HEK293 (cell line): Measurements from ENCODE around the gene STARD9.

Experiments
- CTCF ChIA-PET: fragments of 350-600 bp; formaldehyde crosslinking; extraction: SDS; loops from one replicate; lab custom pipeline; 2021; ENCODE audit warnings: antibody characterized with exemption; lab: Yijun Ruan, JAX
- POLR2A ChIA-PET: fragments of 300-600 bp; formaldehyde crosslinking; extraction: SDS; loops from one replicate; lab custom pipeline; 2020; ENCODE audit warnings: antibody characterized with exemption, inconsistent platforms; lab: Yijun Ruan, JAX
- H3K27ac ChIP-seq: fragments of 200-500 bp; sonication (Bioruptor generic); 2 replicates; pipeline ENCODE4 v1.5.1; 2014; ENCODE audit warnings: low read depth, low read length, control low read depth, inconsistent platforms; ENCODE audit errors: extremely low read depth
- H3K36me3 ChIP-seq, 2 experiments: fragments of 200-500 bp in 1 of 2; sonication (Bioruptor generic) in 1 of 2; 1 replicate in 1 of 2; 2 replicates in 1 of 2; pipeline ENCODE4 v1.5.1; 2014 to 2017; ENCODE audit warnings: inconsistent platforms in 2 of 2, low read length in 2 of 2; ENCODE audit not compliant: control insufficient read depth in 2 of 2, insufficient read depth in 1 of 2
- H3K4me1 ChIP-seq: fragments of 200-500 bp; sonication (Bioruptor generic); 2 replicates; pipeline ENCODE4 v1.5.1; 2014; ENCODE audit warnings: mild to moderate bottlenecking, low read length, inconsistent platforms; ENCODE audit not compliant: control insufficient read depth, insufficient read depth
- H3K4me3 ChIP-seq: 2 replicates; pipeline ENCODE4 v1.5.1; 2011; ENCODE audit warnings: low read depth, mild to moderate bottlenecking, control low read depth, low read length, moderate library complexity
- H3K9me3 ChIP-seq: fragments of 200-500 bp; sonication (Bioruptor generic); 2 replicates; pipeline ENCODE4 v1.5.1; 2014; ENCODE audit warnings: low read depth, low read length, inconsistent platforms; ENCODE audit not compliant: control insufficient read depth, insufficient read depth
- AEBP2 ChIP-seq: fragments of 450-650 bp; formaldehyde crosslinking; IDR thresholded peaks from 2 replicates; pipeline ENCODE4 v1.5.1; 2016; ENCODE audit warnings: missing biosample characterization, missing genetic modification characterization, borderline replicate concordance
- BCL6B ChIP-seq: fragments of 450-650 bp; formaldehyde crosslinking; IDR thresholded peaks from 2 replicates; pipeline ENCODE4 v1.5.1; 2017; ENCODE audit warnings: missing biosample characterization, missing genetic modification characterization
- FEZF1 ChIP-seq: fragments of 450-650 bp; formaldehyde crosslinking; IDR thresholded peaks from 2 replicates; pipeline ENCODE4 v1.5.1; 2016; ENCODE audit warnings: missing biosample characterization, missing genetic modification characterization
- KLF7 ChIP-seq: fragments of 450-650 bp; formaldehyde crosslinking; IDR thresholded peaks from 2 replicates; pipeline ENCODE4 v1.5.1; 2016; ENCODE audit warnings: missing biosample characterization, missing genetic modification characterization, borderline replicate concordance
- OVOL3 ChIP-seq: fragments of 450-650 bp; formaldehyde crosslinking; IDR thresholded peaks from 2 replicates; pipeline ENCODE4 v1.5.1; 2016; ENCODE audit warnings: missing biosample characterization, missing genetic modification characterization
- REPIN1 ChIP-seq: fragments of 450-650 bp; formaldehyde crosslinking; IDR thresholded peaks from 2 replicates; pipeline ENCODE4 v1.5.1; 2017; ENCODE audit warnings: missing biosample characterization, missing genetic modification characterization, low read depth
- TSHZ1 ChIP-seq: fragments of 450-650 bp; formaldehyde crosslinking; IDR thresholded peaks from 2 replicates; pipeline ENCODE4 v1.5.1; 2016; ENCODE audit warnings: missing biosample characterization, missing genetic modification characterization, borderline replicate concordance
- ZBTB7A ChIP-seq: fragments of 450-650 bp; formaldehyde crosslinking; IDR thresholded peaks from 2 replicates; pipeline ENCODE4 v1.5.1; 2016; ENCODE audit warnings: low read depth, missing biosample characterization, missing genetic modification characterization
- ZNF157 ChIP-seq: fragments of 450-650 bp; formaldehyde crosslinking; IDR thresholded peaks from 2 replicates; pipeline ENCODE4 v1.5.1; 2016; ENCODE audit warnings: missing biosample characterization, missing genetic modification characterization
- ZNF18 ChIP-seq: fragments of 450-650 bp; formaldehyde crosslinking; IDR thresholded peaks from 2 replicates; pipeline ENCODE4 v1.5.1; 2016; ENCODE audit warnings: missing biosample characterization, missing genetic modification characterization
- ZNF354C ChIP-seq: fragments of 450-650 bp; formaldehyde crosslinking; IDR thresholded peaks from 2 replicates; pipeline ENCODE4 v1.5.1; 2016; ENCODE audit warnings: missing biosample characterization, missing genetic modification characterization, low read depth, borderline replicate concordance
- ZNF423 ChIP-seq: fragments of 450-650 bp; formaldehyde crosslinking; IDR thresholded peaks from 2 replicates; pipeline ENCODE4 v1.5.1; 2016; ENCODE audit warnings: missing biosample characterization, missing genetic modification characterization
- ZNF449 ChIP-seq: fragments of 450-650 bp; formaldehyde crosslinking; IDR thresholded peaks from 2 replicates; pipeline ENCODE4 v1.5.1; 2017; ENCODE audit warnings: missing biosample characterization, mild to moderate bottlenecking, missing genetic modification characterization, moderate library complexity
- ZNF501 ChIP-seq: fragments of 450-650 bp; formaldehyde crosslinking; IDR thresholded peaks from 2 replicates; pipeline ENCODE4 v1.5.1; 2016; ENCODE audit warnings: missing biosample characterization, missing genetic modification characterization
- ZNF513 ChIP-seq: fragments of 450-650 bp; IDR thresholded peaks from 2 replicates; pipeline ENCODE4 v1.5.1; 2018; ENCODE audit warnings: missing biosample characterization, missing genetic modification characterization
- ZNF555 ChIP-seq: fragments of 450-650 bp; formaldehyde crosslinking; conservative IDR thresholded peaks from 2 replicates; pipeline ENCODE4 v1.5.1; 2017; ENCODE audit warnings: missing biosample characterization, mild to moderate bottlenecking, missing genetic modification characterization, inconsistent platforms
- ZNF561 ChIP-seq: fragments of 450-650 bp; IDR thresholded peaks from 2 replicates; pipeline ENCODE4 v1.5.1; 2018; ENCODE audit warnings: missing biosample characterization, missing genetic modification characterization, borderline replicate concordance
- ZNF571 ChIP-seq: fragments of 450-650 bp; formaldehyde crosslinking; IDR thresholded peaks from 2 replicates; pipeline ENCODE4 v1.5.0; 2017; ENCODE audit warnings: missing biosample characterization, missing genetic modification characterization
- ZNF585B ChIP-seq: fragments of 450-650 bp; formaldehyde crosslinking; IDR thresholded peaks from 2 replicates; pipeline ENCODE4 v1.5.1; 2016; ENCODE audit warnings: missing biosample characterization, missing genetic modification characterization
- ZNF621 ChIP-seq: fragments of 450-650 bp; formaldehyde crosslinking; IDR thresholded peaks from 2 replicates; pipeline ENCODE4 v1.5.1; 2017; ENCODE audit warnings: missing biosample characterization, missing genetic modification characterization
- ZNF623 ChIP-seq: fragments of 450-650 bp; formaldehyde crosslinking; IDR thresholded peaks from 2 replicates; pipeline ENCODE4 v1.5.1; 2016; ENCODE audit warnings: missing biosample characterization, missing genetic modification characterization
- ZNF768 ChIP-seq: fragments of 450-650 bp; formaldehyde crosslinking; IDR thresholded peaks from 2 replicates; pipeline ENCODE4 v1.5.1; 2018; ENCODE audit warnings: missing biosample characterization, mild to moderate bottlenecking, missing genetic modification characterization

Gene STARD9

GRCh38 chr15:42691770-42692169, 116.4 kb downstream of the STARD9 start (continued):
- TF ChIP-seq ZNF501 (no peak), ZNF354C (tag by site-specific recombination) (no peak), ZNF423 (tag by site-specific recombination) (no peak), ZNF768 (tag by site-specific recombination) (no peak), ZNF621 (tag by site-specific recombination) (no peak)

GRCh38 chr15:42692536-42692935, 117.1 kb downstream of the STARD9 start:
- Histone ChIP-seq H3K4me1 (no peaks in the 10 kb centered on the region), H3K9me3 (no peaks in the 10 kb centered on the region), H3K36me3 (peaks cover 0 to 26% of the 10 kb centered on the region in 2 experiments; a peak in 1 of 3 replicates), H3K4me3 (no peak overlapping the region), H3K27ac (no peak overlapping the region)
- TF ChIP-seq TSHZ1 (no peak), REPIN1 (tag by site-specific recombination) (no peak), ZNF555 (tag by site-specific recombination) (no peak), ZNF585B (tag by site-specific recombination) (no peak), ZNF561 (tag by site-specific recombination) (no peak), OVOL3 (tag by site-specific recombination) (no peak), AEBP2 (tag by site-specific recombination) (no peak), BCL6B (tag by site-specific recombination) (no peak), ZNF513 (tag by site-specific recombination) (no peak), FEZF1 (tag by site-specific recombination) (no peak)
- ChIA-PET CTCF (interaction anchor here (0.7 kb wide), 1 partner anchor 11 kb away, joined by 3 read pairs; no protein-coding TSS in a partner anchor), POLR2A (no interaction called here)

- H3K27ac ChIP-seq: no peak overlapping the region
- H3K36me3 ChIP-seq: peaks cover 0 to 30% of the 10 kb centered on the region in 2 experiments; a peak in 1 of 3 replicates
- no peaks in the 10 kb centered on the region for H3K4me1 ChIP-seq
- TF ChIP-seq ZNF157 (tag by site-specific recombination) (no peak), KLF7 (tag by site-specific recombination) (no peak), ZNF18 (tag by site-specific recombination) (no peak), ZBTB7A (tag by site-specific recombination) (no peak), ZNF449 (no peak), ZNF623 (tag by site-specific recombination) (no peak), ZNF571 (no peak)
- no peaks in the 10 kb centered on the region for H3K9me3 ChIP-seq
- H3K4me3 ChIP-seq: no peak overlapping the region
- POLR2A ChIA-PET: no interaction called here
- CTCF ChIA-PET: interaction anchor here (0.7 kb wide), 1 partner anchor 11 kb away, joined by 3 read pairs; no protein-coding TSS in a partner anchor
Measured at GRCh38 chr15:42692997-42693396, 117.6 kb downstream of the STARD9 start.
